Tibial nerve (tissue), 4 donors: Measurements from ENCODE around the gene RCC1. TPM values are rescaled to one million over a fixed set of nuclear protein-coding genes. Genes with fewer than 3 reads are reported as not detected.
"Not testable (repeated sequence)": the region's sequence is repeated elsewhere in the genome, so short reads cannot be mapped to it uniquely, and the experiment has no call there.

Source experiments
- DNase-seq, 2 donors: peaks; one replicate each; pipeline ENCODE4 v3.0.0-alpha.2; 2019; ENCODE audit warnings: low spot score in 2 of 2
- H3K27ac ChIP-seq, 4 donors: fragments of 200-600 bp; sonication (generic) in 3 of 4; one replicate each; pipeline ENCODE4 v1.5.1; 2017 to 2019; ENCODE audit warnings: mild to moderate bottlenecking in 1 of 4
- H3K27me3 ChIP-seq, 2 donors: fragments of 200-600 bp; sonication (generic) in 1 of 2; one replicate each; pipeline versions ENCODE4 v1.5.1 to v1.6.0; 2017 to 2019
- H3K36me3 ChIP-seq, 3 donors: fragments of 200-600 bp; sonication (generic); one replicate each; pipeline ENCODE4 v1.5.1; 2018 to 2019
- H3K4me1 ChIP-seq, 4 donors: fragments of 200-600 bp; sonication (generic) in 3 of 4; one replicate each; pipeline ENCODE4 v1.5.1; 2017 to 2019
- H3K4me3 ChIP-seq, 4 donors: fragments of 200-600 bp; sonication (generic) in 3 of 4; one replicate each; pipeline ENCODE4 v1.5.1; 2017 to 2019; ENCODE audit warnings: mild to moderate bottlenecking in 1 of 4, moderate library complexity in 1 of 4
- H3K9me3 ChIP-seq, 4 donors: fragments of 200-600 bp; sonication (generic) in 3 of 4; one replicate each; pipeline ENCODE4 v1.5.1; 2017 to 2019
- CTCF ChIP-seq, 5 experiments: fragments of 200-600 bp in 3 of 5; fragments of 450-650 bp in 2 of 5; sonication (generic) in 3 of 5; IDR thresholded peaks; one replicate each; pipeline ENCODE4 v1.5.1; 2016 to 2019; ENCODE audit warnings: antibody characterized with exemption in 5 of 5, mild to moderate bottlenecking in 3 of 5, moderate library complexity in 2 of 5
- EP300 ChIP-seq, 2 donors: sonication (generic); formaldehyde crosslinking; IDR thresholded peaks; one replicate each; pipeline ENCODE4 v1.6.1; 2017; ENCODE audit warnings: antibody characterized with exemption in 2 of 2, mild to moderate bottlenecking in 1 of 2
- POLR2A ChIP-seq, 2 donors: fragments of 450-650 bp; IDR thresholded peaks; one replicate each; pipeline ENCODE4 v1.6.1; 2017; ENCODE audit warnings: antibody characterized with exemption in 2 of 2, mild to moderate bottlenecking in 2 of 2, moderate library complexity in 2 of 2
- WGBS, 2 donors: methylation state at CpG; one replicate each; pipeline ENCODE4 v1.1.5; 2018; 5-methylcytosine and 5-hydroxymethylcytosine counted together
- total RNA-seq, 4 donors: library from RNA; depleted of rRNA; stranded (reverse); fragments of >200 nt; gene quantifications; one replicate each; pipeline ENCODE4 v1.1.0, GENCODE V29; 2016

The RCC1 gene
- total RNA-seq, 4 donors from 2014 or later: 13.5 to 36.9 (median 19.3) TPM

- no peak overlapping the region for H3K4me3 ChIP-seq
- TF ChIP-seq POLR2A (IDR thresholded peaks at IDR 0.05) (no peak), CTCF (IDR thresholded peaks at IDR 0.05) (no peak), EP300 (IDR thresholded peaks at IDR 0.05) (no peak)
- 82 to 88% methylated on average over 6 of the region's 6 CpGs for WGBS, 2 donors
Observed at GRCh38 chr1:28521502-28522164, 15.8 kb downstream of the RCC1 start.

GRCh38 chr1:28522537-28522936 is 16.7 kb downstream of the RCC1 start:
- not testable (repeated sequence) for H3K27ac ChIP-seq, H3K9me3 ChIP-seq, H3K27me3 ChIP-seq, DNase-seq, H3K4me3 ChIP-seq, H3K36me3 ChIP-seq
- peaks cover 0 to 13% (median 7%) of the 10 kb centered on the region in 4 donors for H3K4me1 ChIP-seq
- WGBS, 2 donors: 94% methylated on average over 9 of the region's 9 CpGs

More at GRCh38 chr1:28521502-28522164, 15.8 kb downstream of the RCC1 start:
- Histone ChIP-seq H3K4me1 (peaks cover 0 to 16% (median 7%) of the 10 kb centered on the region in 4 donors), H3K27ac (no peak overlapping the region), H3K9me3 (no peaks in the 10 kb centered on the region), H3K27me3 (no peaks in the 10 kb centered on the region), H3K36me3 (no peaks in the 10 kb centered on the region)
- DNase-seq: no peak

GRCh38 chr1:28525002-28525642 is 19.3 kb downstream of the RCC1 start:
- not testable (repeated sequence) for H3K36me3 ChIP-seq, H3K4me1 ChIP-seq, DNase-seq, H3K9me3 ChIP-seq, H3K27me3 ChIP-seq, H3K27ac ChIP-seq, H3K4me3 ChIP-seq
- WGBS, 2 donors: 70 to 75% methylated on average over 10 of the region's 10 CpGs

GRCh38 chr1:28526886-28527285 is 21.0 kb downstream of the RCC1 start:
- WGBS, 2 donors: 91 to 96% methylated on average over 9 of the region's 9 CpGs
- no peak overlapping the region for H3K27ac ChIP-seq
- TF ChIP-seq EP300 (IDR thresholded peaks at IDR 0.05): no peak
- no peak for TF ChIP-seq POLR2A (IDR thresholded peaks at IDR 0.05)
- no peak for TF ChIP-seq CTCF (IDR thresholded peaks at IDR 0.05)
- H3K4me3 ChIP-seq: no peak overlapping the region
- H3K36me3 ChIP-seq: peaks cover 0 to 19% (median 0%) of the 10 kb centered on the region in 3 donors
- no peak for DNase-seq
- H3K9me3 ChIP-seq: no peaks in the 10 kb centered on the region
- no peaks in the 10 kb centered on the region for H3K27me3 ChIP-seq
- H3K4me1 ChIP-seq: no peaks in the 10 kb centered on the region

- no peak for TF ChIP-seq CTCF (IDR thresholded peaks at IDR 0.05)
- TF ChIP-seq POLR2A (IDR thresholded peaks at IDR 0.05): no peak
- TF ChIP-seq EP300 (IDR thresholded peaks at IDR 0.05): no peak
- Histone ChIP-seq H3K36me3 (peaks cover 0 to 45% (median 0%) of the 10 kb centered on the region in 3 donors), H3K27me3 (no peaks in the 10 kb centered on the region), H3K9me3 (no peaks in the 10 kb centered on the region), H3K27ac (no peak overlapping the region), H3K4me1 (no peaks in the 10 kb centered on the region), H3K4me3 (no peak overlapping the region)
- WGBS, 2 donors: 93 to 97% methylated on average over 12 to 15 of the region's 31 CpGs
- no peak for DNase-seq
Observed at GRCh38 chr1:28530456-28530855, 24.6 kb downstream of the RCC1 start.

- H3K36me3 ChIP-seq: peaks cover 0 to 76% (median 0%) of the 10 kb centered on the region in 3 donors
- no peak overlapping the region for H3K27ac ChIP-seq
- H3K27me3 ChIP-seq: no peaks in the 10 kb centered on the region
- no peaks in the 10 kb centered on the region for H3K4me1 ChIP-seq
- no peak for DNase-seq
- H3K9me3 ChIP-seq: no peaks in the 10 kb centered on the region
- 90 to 94% methylated on average over 6 of the region's 6 CpGs for WGBS, 2 donors
- TF ChIP-seq EP300 (IDR thresholded peaks at IDR 0.05) (no peak), POLR2A (IDR thresholded peaks at IDR 0.05) (no peak), CTCF (IDR thresholded peaks at IDR 0.05) (no peak)
- H3K4me3 ChIP-seq: no peak overlapping the region
Observed at GRCh38 chr1:28534671-28535070, 28.8 kb downstream of the RCC1 start.
